Neural cell (in vitro differentiated cells): ENCODE measurements around the gene NLRP5.

Experiments
- EZH2 ChIP-seq: fragments of 200-600, 300-800 bp; shearing (Covaris generic), sonication (generic); IDR thresholded peaks from 2 replicates; pipeline ENCODE4 v1.6.1; 2014; ENCODE audit warnings: antibody characterized with exemption, low read length, borderline replicate concordance, mild to moderate bottlenecking; ENCODE audit not compliant: insufficient read depth, poor library complexity, severe bottlenecking
- TF ChIP-seq, protein P1 (sequence below): IDR thresholded peaks from 2 replicates; pipeline ENCODE4 v1.6.1; 2012; ENCODE audit warnings: borderline replicate concordance

GRCh38 chr19:56099638-56100539, 113.3 kb downstream of the NLRP5 start:
- TF ChIP-seq, protein P1, sequence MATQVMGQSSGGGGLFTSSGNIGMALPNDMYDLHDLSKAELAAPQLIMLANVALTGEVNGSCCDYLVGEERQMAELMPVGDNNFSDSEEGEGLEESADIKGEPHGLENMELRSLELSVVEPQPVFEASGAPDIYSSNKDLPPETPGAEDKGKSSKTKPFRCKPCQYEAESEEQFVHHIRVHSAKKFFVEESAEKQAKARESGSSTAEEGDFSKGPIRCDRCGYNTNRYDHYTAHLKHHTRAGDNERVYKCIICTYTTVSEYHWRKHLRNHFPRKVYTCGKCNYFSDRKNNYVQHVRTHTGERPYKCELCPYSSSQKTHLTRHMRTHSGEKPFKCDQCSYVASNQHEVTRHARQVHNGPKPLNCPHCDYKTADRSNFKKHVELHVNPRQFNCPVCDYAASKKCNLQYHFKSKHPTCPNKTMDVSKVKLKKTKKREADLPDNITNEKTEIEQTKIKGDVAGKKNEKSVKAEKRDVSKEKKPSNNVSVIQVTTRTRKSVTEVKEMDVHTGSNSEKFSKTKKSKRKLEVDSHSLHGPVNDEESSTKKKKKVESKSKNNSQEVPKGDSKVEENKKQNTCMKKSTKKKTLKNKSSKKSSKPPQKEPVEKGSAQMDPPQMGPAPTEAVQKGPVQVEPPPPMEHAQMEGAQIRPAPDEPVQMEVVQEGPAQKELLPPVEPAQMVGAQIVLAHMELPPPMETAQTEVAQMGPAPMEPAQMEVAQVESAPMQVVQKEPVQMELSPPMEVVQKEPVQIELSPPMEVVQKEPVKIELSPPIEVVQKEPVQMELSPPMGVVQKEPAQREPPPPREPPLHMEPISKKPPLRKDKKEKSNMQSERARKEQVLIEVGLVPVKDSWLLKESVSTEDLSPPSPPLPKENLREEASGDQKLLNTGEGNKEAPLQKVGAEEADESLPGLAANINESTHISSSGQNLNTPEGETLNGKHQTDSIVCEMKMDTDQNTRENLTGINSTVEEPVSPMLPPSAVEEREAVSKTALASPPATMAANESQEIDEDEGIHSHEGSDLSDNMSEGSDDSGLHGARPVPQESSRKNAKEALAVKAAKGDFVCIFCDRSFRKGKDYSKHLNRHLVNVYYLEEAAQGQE: no peak
- TF ChIP-seq EZH2: no peak
